ENCODE data around the gene EFNA2.
"Not testable (repeated sequence)": the region's sequence is repeated elsewhere in the genome, so short reads cannot be mapped to it uniquely, and the experiment has no call there.

The EFNA2 gene

DNA sequence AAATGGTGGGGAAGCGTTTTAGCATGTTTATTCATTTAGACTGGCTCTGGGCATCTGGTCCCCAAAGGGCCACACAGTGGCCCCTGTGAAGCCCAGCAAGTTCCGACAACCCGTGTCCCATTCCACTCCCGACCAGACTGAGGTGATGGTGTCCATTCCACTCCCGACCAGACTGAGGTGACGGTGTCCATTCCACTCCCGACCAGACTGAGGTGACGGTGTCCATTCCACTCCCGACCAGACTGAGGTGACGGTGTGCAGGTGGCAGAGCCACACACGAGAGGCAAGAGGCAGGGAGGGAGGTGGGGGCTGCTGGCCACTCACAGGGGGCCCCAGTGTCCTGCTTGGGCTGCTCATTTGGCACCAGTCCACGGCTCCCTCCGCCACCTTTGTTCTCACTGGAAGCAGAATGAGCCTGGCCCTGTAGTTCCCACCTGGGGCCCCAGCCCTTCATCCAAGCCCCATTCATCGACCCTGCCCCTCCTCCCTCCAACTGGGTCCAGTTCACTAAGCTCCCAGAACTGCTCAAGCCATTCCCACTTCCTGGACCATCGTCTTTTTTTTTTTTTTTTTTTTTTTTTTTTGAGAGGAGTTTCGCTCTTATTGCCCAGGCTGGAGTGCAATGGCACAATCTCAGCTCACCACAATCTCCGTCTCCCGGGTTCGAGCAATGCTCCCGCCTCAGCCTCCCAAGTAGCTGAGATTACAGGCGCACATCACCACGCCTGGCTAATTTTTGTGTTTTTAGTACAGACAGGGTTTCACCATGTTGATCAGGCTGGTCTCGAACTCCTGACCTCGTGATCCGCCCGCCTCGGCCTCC is 39.2 kb upstream of the EFNA2 start:
- H3K27ac Mint-ChIP-seq, H3K27me3 Mint-ChIP-seq, H3K4me1 Mint-ChIP-seq, H3K9me3 Mint-ChIP-seq, H3K36me3 Mint-ChIP-seq, H3K4me3 Mint-ChIP-seq: not testable (repeated sequence)

DNA sequence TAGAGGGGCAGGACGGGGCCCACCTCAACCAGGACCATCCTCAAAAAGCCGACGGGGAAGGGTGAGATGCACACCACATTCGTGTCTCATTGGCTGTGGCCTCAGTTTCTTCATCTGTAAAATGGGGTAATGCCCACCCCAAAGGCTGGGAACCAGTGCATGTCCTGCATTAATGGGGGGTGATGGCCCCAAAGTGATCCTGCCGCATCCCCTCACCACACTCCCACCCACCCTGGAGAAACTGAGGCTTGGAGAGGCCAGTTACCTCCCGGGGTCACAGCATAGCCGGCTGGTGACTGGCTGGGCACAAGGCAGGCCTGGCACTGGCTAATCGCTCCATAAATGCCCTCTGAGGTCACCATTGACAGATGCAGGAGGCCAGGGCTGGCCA is 37.9 kb upstream of the EFNA2 start:
- Mint-ChIP-seq H3K4me1 (peaks cover 4% of the 10 kb centered on the region), H3K36me3 (no peaks in the 10 kb centered on the region), H3K27me3 (no peaks in the 10 kb centered on the region), H3K27ac (no peak overlapping the region), H3K9me3 (no peaks in the 10 kb centered on the region), H3K4me3 (peak overlapping the region; percentile 23)

DNA sequence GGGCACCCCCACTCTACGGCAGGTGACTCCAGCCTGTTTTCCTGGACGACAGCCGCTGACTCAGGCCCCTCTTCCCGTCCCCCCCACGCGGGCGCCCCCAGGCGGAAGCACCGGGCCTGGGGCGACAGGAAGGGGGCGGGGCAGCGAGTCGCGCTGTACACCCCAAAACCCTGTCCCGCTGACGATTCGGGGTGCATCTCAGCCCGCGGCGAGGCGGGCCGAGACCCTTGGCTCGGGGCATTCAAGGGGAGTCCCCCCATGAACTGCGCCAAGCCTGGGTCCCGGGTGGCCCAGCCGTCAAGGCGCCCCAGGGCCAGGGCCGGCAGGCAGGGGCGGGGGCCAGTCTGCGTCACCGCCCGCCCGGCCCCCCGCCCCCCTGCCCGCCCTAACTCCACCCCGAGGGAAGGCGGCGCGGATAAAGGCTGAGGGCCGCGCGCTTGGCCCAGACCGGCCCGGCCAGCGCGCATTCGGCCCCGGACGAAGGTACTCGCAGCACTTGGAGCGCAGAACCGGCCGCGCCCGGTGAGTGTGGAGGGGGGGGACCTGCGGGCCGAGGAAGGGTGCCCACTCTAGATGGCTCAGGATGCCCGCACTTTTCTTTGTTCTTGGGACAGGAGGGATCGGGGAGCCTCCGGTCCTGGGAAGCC is 37.4 kb upstream of the EFNA2 start, which contains the start of gene MIDN:
Gene MIDN, plus strand, starts transcription at position 445 of the 647 bp plus-strand sequence. CDS start 1,714 bp downstream, outside the sequence.
- H3K9me3 Mint-ChIP-seq, result no peaks in the 10 kb centered on the region
- H3K36me3 Mint-ChIP-seq, result no peaks in the 10 kb centered on the region
- H3K4me3 Mint-ChIP-seq, result peak within 1 kb of the TSS; percentile 72
- no peak within 1 kb of the TSS for H3K27ac Mint-ChIP-seq
- H3K27me3 Mint-ChIP-seq, result no peaks in the 10 kb centered on the region
- H3K4me1 Mint-ChIP-seq, result peaks cover 5% of the 10 kb centered on the region

DNA sequence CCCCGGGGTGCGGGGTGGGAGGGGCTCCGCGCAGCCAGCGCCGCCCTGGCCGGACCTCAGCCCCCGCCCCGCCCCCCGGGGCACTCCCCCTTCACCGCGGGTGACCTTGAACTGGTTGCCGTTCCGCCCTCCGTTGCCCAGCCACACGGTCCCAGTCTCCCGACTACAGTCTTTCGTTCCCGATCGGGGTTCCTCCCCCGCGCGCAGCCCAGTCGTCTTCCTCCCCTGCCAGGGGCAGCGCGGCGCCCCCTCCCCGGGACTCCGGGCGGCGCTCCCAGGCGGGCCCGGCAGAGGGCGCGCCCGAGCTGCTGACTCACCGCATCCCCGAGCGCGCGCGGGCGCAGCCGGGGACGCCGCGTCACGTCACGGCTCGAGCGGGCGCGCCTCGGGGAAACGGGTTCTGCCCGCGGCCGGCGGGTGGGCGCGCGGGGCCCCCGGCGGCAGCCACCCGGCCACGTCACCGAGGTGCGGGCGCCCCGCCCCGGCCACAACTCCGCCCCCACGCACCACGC is 36.8 kb upstream of the EFNA2 start:
- H3K27me3 Mint-ChIP-seq, result no peaks in the 10 kb centered on the region
- peaks cover 8% of the 10 kb centered on the region for H3K4me1 Mint-ChIP-seq

DNA sequence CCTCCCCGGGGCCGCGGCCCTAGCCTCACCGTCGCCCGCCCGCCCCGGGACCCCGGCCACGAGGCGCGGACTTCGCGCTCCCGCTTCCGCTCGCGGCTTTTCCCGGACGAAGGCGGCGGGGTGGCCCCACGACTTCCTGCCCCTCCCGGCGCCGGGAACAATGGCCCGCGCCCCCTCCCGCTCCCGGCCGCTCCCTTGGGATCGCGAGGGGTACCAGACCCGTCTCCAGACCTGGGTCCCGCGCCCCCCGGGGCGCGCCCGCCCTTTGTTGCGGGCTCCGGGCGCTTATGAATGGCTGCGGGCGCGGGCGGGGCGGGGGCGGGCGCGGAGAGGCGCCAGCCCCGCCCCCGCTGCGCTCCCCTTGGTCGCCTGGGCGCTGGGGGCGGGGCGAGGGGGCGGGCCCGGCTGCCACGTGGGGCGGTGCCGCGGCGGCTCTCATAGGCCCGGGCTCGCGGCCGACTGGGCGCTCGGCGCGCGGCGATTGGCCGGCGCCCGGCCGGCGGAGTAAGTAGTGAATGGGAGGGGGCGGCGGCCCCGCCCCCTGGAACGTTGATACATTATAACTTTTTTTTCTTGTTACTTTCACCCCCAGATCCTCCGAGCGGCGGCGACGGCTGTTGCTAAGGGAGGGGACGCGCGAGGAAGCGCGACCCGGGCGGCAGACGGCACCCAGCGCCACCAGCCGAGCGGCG is 36.2 kb upstream of the EFNA2 start:
- Mint-ChIP-seq H3K27ac (peak overlapping the region; percentile 91), H3K36me3 (no peaks in the 10 kb centered on the region), H3K9me3 (no peaks in the 10 kb centered on the region), H3K4me1 (peaks cover 9% of the 10 kb centered on the region), H3K27me3 (no peaks in the 10 kb centered on the region), H3K4me3 (peak overlapping the region; percentile 83)

More for the DNA sequence above, 36.8 kb upstream of the EFNA2 start:
- H3K27ac Mint-ChIP-seq, result no peak overlapping the region
- no peaks in the 10 kb centered on the region for H3K9me3 Mint-ChIP-seq
- peak overlapping the region; percentile 72 for H3K4me3 Mint-ChIP-seq
- no peaks in the 10 kb centered on the region for H3K36me3 Mint-ChIP-seq

DNA sequence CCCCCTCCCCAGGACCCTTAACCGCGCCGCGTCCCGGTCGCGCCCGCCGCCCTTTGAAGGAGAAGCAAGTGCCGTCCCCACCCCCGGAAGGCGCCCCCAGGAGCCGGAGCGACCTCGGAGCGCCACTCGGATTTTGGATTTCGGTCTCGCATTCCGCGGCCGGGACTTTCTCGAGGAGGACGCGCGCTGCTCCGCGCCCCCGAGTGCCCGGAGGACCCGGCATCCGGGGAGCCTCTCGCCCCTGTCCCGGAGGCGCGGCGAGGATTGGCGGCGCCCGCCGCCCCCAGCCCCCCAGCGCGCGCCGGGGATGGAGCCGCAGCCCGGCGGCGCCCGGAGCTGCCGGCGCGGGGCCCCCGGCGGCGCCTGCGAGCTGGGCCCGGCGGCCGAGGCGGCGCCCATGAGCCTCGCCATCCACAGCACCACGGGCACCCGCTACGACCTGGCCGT is 35.7 kb upstream of the EFNA2 start:
- H3K4me1 Mint-ChIP-seq, result peaks cover 11% of the 10 kb centered on the region
- H3K36me3 Mint-ChIP-seq, result no peaks in the 10 kb centered on the region
- H3K4me3 Mint-ChIP-seq, result peak overlapping the region; percentile 83
- H3K27ac Mint-ChIP-seq, result no peak overlapping the region
- H3K27me3 Mint-ChIP-seq, result no peaks in the 10 kb centered on the region
- no peaks in the 10 kb centered on the region for H3K9me3 Mint-ChIP-seq

DNA sequence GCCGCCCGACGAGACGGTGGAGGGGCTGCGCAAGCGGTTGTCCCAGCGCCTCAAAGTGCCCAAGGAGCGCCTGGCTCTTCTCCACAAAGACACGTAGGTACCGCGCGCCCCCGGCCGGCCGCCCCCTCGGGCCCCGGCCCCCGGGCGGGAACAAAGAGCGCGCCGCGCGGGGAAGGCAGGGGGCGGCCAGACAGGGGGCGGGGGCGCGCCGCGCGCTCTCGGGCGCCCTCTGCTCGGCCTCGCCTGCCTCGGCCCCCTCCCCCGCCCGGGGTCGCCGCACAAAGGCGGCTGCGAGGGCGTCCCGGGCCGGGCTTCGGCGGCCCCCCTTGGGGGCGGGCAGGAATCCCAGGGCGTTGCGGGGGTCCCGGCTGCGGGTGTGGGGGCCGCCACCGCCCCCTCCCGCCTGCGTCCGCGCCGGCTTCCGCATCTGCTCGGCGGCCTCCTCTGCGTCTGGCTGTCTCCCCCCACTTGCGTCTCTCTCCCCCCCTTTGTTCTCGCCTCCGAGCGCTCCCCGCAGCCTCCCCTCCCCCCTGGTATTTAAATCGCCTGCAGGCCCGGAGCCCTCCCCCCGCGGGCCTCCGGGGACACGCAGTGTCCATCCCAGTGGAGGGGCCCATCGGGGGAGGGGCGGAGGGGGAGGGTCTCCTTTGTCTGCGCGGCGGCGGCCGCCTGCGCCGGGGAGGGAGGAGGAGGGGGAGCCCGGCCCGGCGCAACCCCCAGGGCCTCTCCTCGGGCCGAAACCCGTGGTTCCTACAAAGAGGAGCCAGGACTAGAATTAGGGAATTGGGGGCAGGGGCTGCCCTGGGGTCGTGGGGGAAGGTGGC is 35.0 kb upstream of the EFNA2 start:
- Mint-ChIP-seq H3K36me3 (no peaks in the 10 kb centered on the region), H3K4me1 (peaks cover 11% of the 10 kb centered on the region), H3K27me3 (no peaks in the 10 kb centered on the region), H3K9me3 (no peaks in the 10 kb centered on the region), H3K4me3 (peak overlapping the region; percentile 92), H3K27ac (no peak overlapping the region)

DNA sequence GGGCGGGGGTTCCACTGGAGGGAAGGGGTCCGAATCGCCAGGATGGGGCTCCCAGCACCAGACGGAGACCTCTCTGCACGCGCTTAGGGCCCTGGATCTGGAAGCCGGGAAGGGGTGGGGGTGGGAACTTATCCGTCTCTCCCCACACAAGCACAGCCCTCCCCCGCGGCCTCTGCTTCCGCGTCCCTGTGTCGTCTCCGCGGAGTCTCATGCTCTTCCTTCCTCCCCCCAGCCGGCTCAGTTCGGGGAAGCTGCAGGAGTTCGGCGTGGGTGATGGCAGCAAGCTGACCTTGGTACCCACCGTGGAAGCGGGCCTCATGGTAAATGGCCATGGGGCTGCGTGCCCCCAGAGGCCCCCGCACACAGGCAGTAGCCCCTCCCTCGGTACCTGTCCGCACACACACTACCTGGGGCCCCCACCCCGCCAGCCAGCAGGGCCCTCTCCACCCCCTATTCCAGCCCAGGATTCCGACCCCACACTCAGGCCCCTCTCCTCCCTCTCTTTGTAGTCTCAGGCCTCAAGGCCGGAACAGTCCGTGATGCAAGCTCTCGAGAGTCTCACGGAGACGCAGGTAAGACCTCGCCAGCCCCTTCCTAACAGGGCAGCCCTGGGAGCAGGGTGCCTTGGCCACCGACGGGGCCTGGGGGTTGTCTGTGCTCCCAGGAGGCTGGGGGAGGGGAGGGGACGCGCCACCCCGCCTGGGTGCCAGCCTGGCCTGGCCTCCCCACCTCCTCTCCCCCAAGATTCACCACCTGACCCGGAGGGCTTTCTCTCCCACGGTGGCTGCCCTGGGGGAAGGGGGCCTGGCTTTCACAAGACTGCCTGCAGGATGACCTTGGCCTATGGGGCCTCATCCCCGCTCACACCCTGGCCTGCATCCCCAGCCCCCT is 34.1 kb upstream of the EFNA2 start:
- no peaks in the 10 kb centered on the region for H3K36me3 Mint-ChIP-seq
- no peaks in the 10 kb centered on the region for H3K9me3 Mint-ChIP-seq
- peak overlapping the region; percentile 91 for H3K27ac Mint-ChIP-seq
- H3K27me3 Mint-ChIP-seq, result no peaks in the 10 kb centered on the region
- peaks cover 11% of the 10 kb centered on the region for H3K4me1 Mint-ChIP-seq
- peak overlapping the region; percentile 92 for H3K4me3 Mint-ChIP-seq

DNA sequence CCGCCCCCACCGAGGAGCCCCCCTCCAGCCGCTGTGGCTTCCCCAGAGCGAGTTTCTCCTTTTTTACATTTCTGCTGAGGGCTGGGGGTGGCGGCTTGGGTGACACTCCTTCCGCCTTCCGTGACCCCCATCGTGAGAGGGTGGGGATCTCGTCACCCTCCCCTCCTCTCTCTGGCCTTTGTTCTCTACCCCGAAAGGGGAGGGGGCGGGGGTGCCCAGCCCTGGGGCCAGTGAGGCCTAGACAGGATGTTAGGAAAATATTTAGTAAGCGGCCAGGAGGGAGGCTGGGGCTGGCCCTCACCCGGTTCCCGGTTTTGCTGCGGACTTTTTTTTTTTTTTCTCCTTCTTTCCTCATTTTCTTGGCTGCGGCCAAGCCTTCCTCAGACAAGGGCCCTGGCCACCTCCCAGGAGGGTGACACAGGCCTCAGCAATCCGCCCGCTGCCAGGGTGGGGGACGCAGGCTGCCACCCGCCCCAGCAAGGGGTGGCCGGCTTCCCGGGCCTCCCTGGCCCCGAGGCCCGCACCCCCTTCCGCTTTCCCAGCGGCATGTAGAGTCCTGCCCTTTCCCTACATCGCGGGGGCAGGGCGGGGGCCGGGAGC is 33.4 kb upstream of the EFNA2 start:
- Mint-ChIP-seq H3K36me3 (no peaks in the 10 kb centered on the region), H3K9me3 (no peaks in the 10 kb centered on the region), H3K4me1 (peaks cover 12% of the 10 kb centered on the region), H3K27me3 (no peaks in the 10 kb centered on the region), H3K4me3 (peak overlapping the region; percentile 92), H3K27ac (no peak overlapping the region)

DNA sequence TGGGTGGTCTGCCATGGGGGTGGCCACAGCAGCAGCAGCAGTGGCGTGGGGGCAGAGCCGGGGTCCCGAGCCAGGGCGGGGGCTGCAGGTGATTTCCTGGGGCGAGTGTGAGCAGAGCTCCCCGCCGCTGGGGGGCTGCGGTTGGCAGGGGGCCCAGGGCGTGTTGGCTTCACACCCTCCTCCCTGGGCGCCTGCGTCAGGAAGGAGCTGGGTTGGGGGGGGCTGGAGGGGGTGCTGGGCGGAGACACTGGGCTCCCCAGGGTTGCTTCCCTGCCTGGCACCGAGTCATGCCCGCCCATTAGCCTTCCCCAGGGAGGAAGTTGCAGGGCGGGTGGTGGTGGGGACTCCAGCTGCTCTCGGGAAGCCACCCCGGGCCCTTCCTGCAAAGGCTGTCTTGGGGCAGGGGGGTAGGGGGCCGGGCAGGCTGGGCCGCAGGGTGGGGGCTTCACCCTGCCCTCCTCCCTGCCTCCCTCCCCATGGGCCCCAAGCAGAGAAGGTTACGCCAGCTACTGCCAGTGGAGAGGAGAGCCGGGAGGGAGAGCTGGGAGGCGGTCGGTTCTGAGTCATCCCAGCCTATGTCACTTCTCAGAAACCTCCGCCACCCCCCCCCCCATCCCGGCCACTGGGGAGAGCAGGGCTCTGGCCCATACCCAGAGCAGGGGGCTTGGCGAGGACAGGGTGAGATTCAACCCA is 32.7 kb upstream of the EFNA2 start:
- Mint-ChIP-seq H3K27ac (peak overlapping the region; percentile 51), H3K27me3 (no peaks in the 10 kb centered on the region), H3K4me3 (peak overlapping the region; percentile 71), H3K36me3 (peaks cover 1% of the 10 kb centered on the region), H3K9me3 (no peaks in the 10 kb centered on the region), H3K4me1 (peaks cover 18% of the 10 kb centered on the region)

DNA sequence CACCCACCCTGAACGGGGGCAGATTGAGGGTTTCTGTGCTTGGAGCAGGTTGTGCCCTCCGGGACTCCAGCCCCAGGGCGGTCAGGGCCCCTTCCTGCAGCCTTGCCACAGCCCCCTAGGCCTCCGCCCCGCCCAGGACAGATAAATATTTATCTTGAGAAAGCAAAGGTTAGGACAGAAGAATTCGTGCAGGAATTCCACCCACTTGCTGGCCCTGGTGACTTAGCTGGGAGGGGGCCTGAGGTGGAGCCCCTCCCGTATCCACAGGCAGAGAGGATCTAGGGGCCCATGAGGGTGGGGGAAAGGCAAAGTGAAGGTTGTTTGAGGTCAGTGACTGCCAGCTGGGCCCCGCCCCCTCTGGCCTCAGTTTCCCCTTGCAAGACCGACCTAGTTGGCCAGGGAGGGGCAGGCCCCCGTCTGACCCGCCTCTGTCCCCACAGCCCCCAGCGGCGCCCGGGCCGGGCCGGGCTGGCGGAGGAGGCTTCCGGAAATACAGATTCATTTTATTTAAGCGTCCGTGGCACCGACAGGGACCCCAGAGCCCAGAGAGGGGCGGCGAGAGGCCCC is 32.1 kb upstream of the EFNA2 start:
- no peaks in the 10 kb centered on the region for H3K9me3 Mint-ChIP-seq
- peak overlapping the region; percentile 71 for H3K4me3 Mint-ChIP-seq

DNA sequence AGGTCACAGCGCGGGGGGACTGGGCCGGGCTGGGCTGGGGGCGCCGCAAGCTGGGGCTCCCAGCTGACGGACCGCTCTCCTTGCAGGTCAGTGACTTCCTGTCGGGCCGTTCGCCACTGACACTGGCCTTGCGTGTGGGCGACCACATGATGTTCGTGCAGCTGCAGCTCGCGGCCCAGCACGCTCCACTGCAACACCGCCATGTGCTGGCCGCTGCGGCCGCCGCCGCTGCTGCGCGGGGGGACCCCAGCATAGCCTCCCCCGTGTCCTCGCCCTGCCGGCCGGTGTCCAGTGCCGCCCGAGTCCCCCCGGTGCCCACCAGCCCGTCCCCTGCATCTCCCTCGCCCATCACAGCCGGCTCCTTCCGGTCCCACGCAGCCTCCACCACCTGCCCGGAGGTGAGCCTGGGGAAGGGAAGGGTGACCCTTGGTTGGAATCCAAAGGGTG is 31.6 kb upstream of the EFNA2 start:
- H3K4me3 Mint-ChIP-seq, result no peak overlapping the region
- no peaks in the 10 kb centered on the region for H3K27me3 Mint-ChIP-seq
- no peaks in the 10 kb centered on the region for H3K9me3 Mint-ChIP-seq
- H3K36me3 Mint-ChIP-seq, result peaks cover 1% of the 10 kb centered on the region
- peaks cover 28% of the 10 kb centered on the region for H3K4me1 Mint-ChIP-seq
- H3K27ac Mint-ChIP-seq, result no peak overlapping the region

More for the DNA sequence above, 32.1 kb upstream of the EFNA2 start:
- H3K27ac Mint-ChIP-seq, result peak overlapping the region; percentile 51
- peaks cover 1% of the 10 kb centered on the region for H3K36me3 Mint-ChIP-seq
- peaks cover 23% of the 10 kb centered on the region for H3K4me1 Mint-ChIP-seq
- no peaks in the 10 kb centered on the region for H3K27me3 Mint-ChIP-seq

DNA sequence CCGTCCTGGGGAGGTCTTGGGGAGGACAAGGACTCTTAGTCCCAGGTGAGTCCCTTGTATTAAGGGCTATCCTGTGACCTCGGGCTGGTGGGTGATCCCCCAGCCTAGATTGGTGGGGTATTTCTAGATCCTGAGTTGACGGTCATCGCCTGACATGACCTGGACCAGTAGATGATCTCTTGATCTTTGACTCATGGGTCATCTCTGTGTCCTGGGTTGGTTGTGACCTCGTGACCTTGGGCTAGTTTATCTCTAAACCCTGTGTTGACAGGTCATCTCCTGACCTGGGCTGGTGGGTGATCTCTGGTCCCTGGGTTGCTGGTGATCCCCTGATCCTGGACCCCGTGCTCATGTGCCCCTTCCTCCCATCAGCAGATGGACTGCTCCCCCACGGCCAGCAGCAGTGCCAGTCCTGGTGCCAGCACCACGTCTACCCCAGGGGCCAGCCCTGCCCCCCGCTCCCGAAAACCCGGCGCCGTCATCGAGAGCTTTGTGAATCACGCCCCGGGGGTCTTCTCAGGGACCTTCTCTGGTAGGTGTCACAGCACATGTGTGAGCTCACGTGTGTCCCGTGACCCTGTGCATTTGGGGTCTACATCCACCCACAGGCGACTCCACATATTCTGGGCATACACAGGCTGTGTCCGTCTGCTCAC is 31.0 kb upstream of the EFNA2 start:
- H3K9me3 Mint-ChIP-seq, result no peaks in the 10 kb centered on the region
- H3K4me3 Mint-ChIP-seq, result no peak overlapping the region
- H3K36me3 Mint-ChIP-seq, result peaks cover 1% of the 10 kb centered on the region
- H3K4me1 Mint-ChIP-seq, result peaks cover 30% of the 10 kb centered on the region
- H3K27me3 Mint-ChIP-seq, result no peaks in the 10 kb centered on the region
- peak overlapping the region; percentile 83 for H3K27ac Mint-ChIP-seq

Measured in activated naive CD4-positive, alpha-beta T cell treated with anti-CD3 and anti-CD28 coated beads, Interleukin-2, amount 50 U/mL, for 24 hours (primary cell).